ENCODE data around the gene CRTC2.
A peak's percentile ranks its signal among the peaks of the same experiment; 100 is the strongest.
"Not testable (repeated sequence)": the region's sequence is repeated elsewhere in the genome, so short reads cannot be mapped to it uniquely, and the experiment has no call there.

Gene CRTC2

GRCh38 chr1:153928245-153928644, 30.2 kb downstream of the CRTC2 start:
- no peak for DNase-seq (ENCODE audit: low read depth)

GRCh38 chr1:153926405-153926804, 32.0 kb downstream of the CRTC2 start:
- no peak for DNase-seq (ENCODE audit: low read depth)

- peak; percentile 98 for DNase-seq (ENCODE audit: low read depth)
These were observed 35.2 kb downstream of the CRTC2 start, which contains the start of gene GATAD2B for GRCh38 chr1:153922972-153923925. Gene GATAD2B (minus strand): TSS chr1:153922972. CDS start chr1:153828347, 94,625 bp downstream.

DNA sequence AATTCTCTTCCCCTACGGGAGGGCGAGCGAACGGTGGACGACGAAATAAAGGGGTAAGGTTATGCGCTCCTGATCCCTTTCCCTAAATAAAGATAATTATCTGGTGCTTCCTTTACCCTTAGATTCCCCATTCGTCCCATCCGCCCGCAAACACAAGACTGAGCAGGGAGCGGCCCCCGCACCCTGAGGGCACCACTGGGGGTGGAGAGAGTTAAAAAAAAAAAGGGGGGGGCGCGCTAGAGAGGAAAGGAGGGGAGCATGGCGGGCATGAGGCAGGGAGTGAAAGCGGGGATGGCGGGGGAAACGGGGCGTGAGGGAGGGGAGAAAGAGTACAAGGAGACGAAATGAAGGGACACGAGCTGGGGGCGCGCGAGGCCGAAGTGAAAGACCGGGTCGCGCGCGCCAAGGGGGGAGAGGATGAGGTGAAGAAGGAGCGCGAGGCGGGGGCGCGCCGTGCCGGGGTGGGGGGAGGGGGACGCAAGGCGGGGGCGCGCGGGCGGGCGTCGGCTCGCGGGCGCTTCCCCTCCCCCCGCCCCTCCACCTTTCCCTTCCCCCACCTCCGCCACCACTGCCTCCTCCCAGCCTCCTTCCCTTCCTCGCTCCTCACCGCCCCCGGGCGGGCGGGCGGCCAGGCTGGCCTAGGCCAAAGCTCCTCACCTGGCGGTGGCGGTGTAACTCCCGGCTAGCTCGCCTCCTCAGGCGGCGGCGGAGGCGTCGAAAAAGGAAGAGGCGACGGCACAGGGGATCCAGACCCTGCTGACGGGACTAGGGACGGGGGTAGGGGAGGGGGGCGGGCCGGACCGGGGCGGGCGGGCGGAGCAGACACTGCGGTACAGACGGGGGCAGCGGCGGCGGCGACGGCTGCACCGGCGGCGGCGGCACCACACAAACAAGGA, 36.1 kb downstream of the CRTC2 start:
- DNase-seq (ENCODE audit: low read depth): peak; percentile 56

- no peak for DNase-seq (ENCODE audit: low read depth)
These were observed 36.7 kb downstream of the CRTC2 start for GRCh38 chr1:153921803-153922075.

DNA sequence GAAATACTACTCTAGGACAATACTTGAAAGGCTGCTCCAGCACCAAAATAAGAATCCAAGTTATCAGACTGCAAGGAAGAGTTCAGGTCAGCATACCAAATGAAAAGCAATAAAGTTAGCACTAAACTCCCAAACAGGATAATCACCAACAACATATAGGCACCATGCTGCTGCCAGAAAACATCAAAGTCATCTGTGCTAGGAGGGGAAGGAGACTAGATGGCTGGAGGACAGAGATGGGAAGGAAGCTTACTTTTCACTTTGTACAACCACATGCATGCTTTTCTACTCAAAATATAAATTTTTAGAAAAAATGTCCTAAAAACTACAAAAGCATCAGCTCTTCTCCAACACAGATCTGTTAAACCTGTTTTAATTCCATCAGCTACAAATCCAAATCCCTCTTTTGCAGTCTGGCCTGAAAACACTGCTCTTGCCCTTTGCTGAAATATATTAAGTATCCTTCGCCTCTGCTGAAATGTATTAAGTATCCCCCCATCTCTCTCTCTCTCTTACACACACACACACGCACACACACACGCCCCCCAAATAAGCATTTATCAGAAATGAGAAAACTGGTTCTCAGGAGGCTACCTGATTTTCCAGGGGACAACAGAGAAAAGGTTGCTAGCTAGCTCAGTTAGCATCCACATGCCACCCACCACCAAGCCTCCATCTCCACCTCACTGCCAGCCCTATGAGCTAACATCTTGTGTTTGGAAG, 37.2 kb downstream of the CRTC2 start:
- DNase-seq (ENCODE audit: low read depth): no peak

DNA sequence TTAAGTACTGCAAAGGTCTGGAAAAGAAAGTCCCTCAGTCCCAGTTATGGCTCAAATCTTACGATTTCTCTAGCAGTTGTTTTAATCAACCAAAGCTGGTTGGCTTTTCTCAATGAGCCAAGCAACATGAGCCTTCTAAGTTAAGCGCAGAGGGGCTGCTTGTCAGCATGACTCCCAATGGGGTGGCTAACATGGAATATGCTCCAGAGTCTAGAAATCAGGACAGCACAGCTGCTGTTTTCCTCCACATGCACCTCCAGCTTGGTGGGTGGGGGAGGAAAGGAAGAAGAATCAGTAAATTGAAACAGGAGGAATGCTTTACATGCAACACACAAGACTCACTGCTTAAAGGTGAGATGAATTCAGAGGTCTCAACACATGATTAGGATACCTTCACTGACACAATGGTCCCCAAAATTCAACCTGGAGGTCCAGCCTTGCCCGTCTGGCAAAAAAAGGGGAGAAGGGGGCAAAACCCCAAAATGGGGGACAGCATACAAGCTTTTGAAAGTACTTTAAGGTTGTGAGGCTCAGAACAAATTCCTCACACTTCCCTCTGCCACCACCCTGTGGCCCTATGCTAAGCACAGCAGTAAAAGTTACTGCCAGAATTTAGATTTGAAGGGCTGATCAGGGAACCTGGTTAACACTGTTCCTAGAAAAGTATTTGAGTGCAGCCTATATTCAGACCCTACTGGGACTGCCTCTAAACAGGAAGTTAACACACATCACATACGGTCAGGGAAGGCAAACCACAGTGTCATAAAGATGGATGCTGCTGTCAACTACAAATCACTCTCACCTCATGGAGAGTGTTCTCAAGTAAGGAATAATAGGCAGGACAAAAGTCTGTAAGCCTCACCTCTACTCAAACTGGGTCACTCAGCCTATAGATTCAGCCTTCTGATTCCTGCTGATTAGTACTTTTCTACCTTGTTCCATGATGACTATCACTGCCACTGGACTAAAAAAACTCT, 38.2 kb downstream of the CRTC2 start:
- no peak for DNase-seq (ENCODE audit: low read depth)

- DNase-seq (ENCODE audit: low read depth): no peak
These were observed 42.1 kb downstream of the CRTC2 start for GRCh38 chr1:153916297-153916696.

- DNase-seq (ENCODE audit: low read depth): no peak
These were observed 46.1 kb downstream of the CRTC2 start for GRCh38 chr1:153912349-153912748.

DNA sequence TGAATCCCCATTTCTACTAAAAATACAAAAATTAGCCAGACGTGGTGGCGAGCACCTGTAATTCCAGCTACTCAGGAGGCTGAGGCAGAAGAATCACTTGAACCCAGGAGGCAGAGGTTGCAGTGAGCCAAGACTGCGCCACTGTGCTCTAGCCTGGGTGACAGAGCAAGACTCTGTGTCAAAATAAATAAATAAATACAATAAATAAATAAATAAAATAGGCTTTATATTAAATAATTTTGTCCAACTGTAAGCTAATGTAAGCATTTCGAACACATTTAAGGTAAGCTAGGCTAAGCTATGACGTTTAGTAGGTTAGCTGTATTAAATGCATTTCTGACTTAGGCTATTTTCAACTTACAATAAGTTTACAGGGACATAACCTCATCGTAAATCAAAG, 47.9 kb downstream of the CRTC2 start:
- DNase-seq (ENCODE audit: low read depth): not testable (repeated sequence)

DNA sequence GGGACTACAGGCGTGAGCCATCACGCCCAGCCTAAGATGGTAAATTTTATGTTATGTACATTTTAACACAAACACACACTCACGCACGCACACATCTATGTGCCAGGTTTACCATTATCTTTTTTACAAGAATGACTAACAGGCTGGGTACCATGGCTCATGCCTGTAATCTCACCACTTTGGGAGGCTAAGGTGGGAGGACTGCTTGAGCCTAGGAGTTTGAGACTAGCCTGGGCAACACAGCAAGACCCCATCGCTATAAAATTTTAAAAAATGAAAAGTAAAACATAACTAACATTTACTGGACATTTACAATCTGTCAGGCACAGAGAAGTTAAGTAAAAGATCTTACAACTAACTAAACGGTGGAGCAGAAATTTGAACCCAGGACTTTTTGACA, 50.3 kb downstream of the CRTC2 start:
- DNase-seq (ENCODE audit: low read depth): no peak

- DNase-seq (ENCODE audit: low read depth): no peak
These were observed 51.3 kb downstream of the CRTC2 start for GRCh38 chr1:153907134-153907533.

DNA sequence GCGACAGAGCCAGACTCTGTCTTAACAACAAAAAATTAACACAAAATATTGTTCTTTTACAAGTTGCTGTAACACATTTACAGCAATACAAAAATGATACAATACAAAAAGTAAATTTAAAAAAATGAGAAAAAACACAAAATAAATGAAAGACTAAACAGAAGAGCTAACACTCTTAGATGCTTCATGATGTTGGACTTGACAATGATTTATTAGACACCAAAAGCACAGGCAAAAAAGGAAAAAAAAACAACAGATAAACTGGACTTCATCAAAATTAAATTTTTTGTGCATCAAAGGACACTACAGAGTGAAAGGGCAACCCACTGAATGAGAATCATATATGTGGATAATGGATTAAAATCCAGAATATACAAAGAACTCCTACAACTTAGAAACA, 52.0 kb downstream of the CRTC2 start:
- no peak for DNase-seq (ENCODE audit: low read depth)

DNA sequence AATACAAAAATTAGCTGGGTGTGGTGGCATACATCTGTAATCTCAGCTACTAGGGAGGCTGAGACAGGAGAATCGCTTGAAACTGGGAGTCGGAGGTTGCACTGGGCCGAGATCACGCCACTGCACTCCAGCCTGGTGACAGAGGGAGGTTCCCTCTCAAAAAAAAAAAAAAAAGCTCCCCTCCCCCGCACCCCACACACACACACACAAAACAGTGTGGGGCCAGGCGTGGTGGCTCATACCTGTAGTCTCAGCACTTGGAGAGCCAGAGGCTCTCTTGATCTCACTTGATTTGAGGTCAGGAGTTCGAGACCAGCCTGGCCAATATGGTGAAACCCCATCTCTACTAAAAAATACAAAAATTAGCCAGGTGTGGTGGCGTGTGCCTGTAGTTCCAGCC, 52.5 kb downstream of the CRTC2 start:
- DNase-seq (ENCODE audit: low read depth): not testable (repeated sequence)

DNA sequence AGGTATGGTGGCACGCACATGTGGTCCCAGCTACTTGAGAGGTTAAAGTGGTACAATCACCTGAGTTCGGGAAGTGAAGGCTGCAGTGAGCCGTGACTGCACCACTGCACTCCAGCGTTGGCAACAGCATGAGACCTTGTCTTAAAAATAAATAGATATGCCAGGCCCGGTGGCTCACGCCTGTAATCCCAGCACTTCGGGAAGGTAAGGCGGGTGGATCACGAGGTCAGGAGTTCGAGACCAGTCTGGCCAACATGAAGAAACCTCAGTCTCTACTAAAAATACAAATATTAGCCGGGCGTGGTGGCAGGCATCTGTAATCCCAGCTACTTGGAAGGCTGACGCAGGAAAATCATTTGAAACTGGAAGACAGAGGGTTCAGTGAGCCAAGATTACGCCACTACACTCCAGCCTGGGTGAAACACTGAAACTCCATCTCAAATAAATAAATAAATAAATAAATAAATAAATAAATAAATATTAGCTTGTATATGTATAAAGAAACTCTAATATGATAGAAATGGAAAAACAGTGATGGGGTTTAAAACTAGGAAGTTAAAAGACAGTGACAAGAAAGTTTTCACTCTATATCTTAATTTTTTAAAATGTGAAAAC, 54.5 kb downstream of the CRTC2 start:
- no peak for DNase-seq (ENCODE audit: low read depth)

- DNase-seq (ENCODE audit: low read depth): no peak
These were observed 58.9 kb downstream of the CRTC2 start for GRCh38 chr1:153899509-153899908.

Data from activated T-cell treated with anti-CD3 and anti-CD28 coated beads for 24 hours (primary cell).